Hepatocyte (in vitro differentiated cells): ENCODE data around the gene TSHZ3. TPM values are rescaled to one million over a fixed set of nuclear protein-coding genes. Genes with fewer than 3 reads are reported as not detected.

Experiments used
- DNase-seq: peaks from one replicate; pipeline ENCODE4 v3.0.0-alpha.2; 2016; ENCODE audit warnings: low spot score
- H2AFZ ChIP-seq: fragments of 200-600 bp; sonication (generic); 2 replicates; pipeline ENCODE4 v1.6.0; 2016; ENCODE audit warnings: antibody characterized with exemption, mild to moderate bottlenecking
- H3K27ac ChIP-seq: fragments of 200-600 bp; sonication (generic); 2 replicates; pipeline ENCODE4 v1.5.1; 2016; ENCODE audit warnings: mild to moderate bottlenecking
- H3K27me3 ChIP-seq: fragments of 200-600 bp; sonication (generic); 2 replicates; pipeline ENCODE4 v1.6.1; 2016
- H3K36me3 ChIP-seq: fragments of 200-600 bp; sonication (generic); replicated peaks from 2 replicates; pipeline ENCODE4 v1.5.1; 2016; ENCODE audit warnings: low read depth; ENCODE audit not compliant: insufficient read depth
- H3K4me1 ChIP-seq: fragments of 200-600 bp; sonication (generic); 2 replicates; pipeline ENCODE4 v1.5.1; 2016; ENCODE audit warnings: mild to moderate bottlenecking, moderate library complexity; ENCODE audit not compliant: insufficient read depth
- H3K4me2 ChIP-seq: fragments of 200-600 bp; sonication (generic); 2 replicates; pipeline ENCODE4 v1.6.0; 2016
- H3K4me3 ChIP-seq: fragments of 200-600 bp; sonication (generic); 2 replicates; pipeline ENCODE4 v1.5.1; 2016; ENCODE audit warnings: mild to moderate bottlenecking
- H3K79me2 ChIP-seq: fragments of 200-600 bp; sonication (generic); 2 replicates; pipeline ENCODE4 v1.6.0; 2017; ENCODE audit warnings: mild to moderate bottlenecking
- H3K9me2 ChIP-seq: fragments of 200-600 bp; sonication (generic); replicated peaks from 2 replicates; pipeline ENCODE4 v1.6.0; 2017; ENCODE audit warnings: mild to moderate bottlenecking; ENCODE audit not compliant: insufficient read depth
- H3K9me3 ChIP-seq: fragments of 200-600 bp; sonication (generic); 2 replicates; pipeline ENCODE4 v1.5.1; 2016; ENCODE audit warnings: low read depth, mild to moderate bottlenecking
- H4K20me1 ChIP-seq: fragments of 200-600 bp; sonication (generic); 2 replicates; pipeline ENCODE4 v1.6.0; 2016; ENCODE audit warnings: mild to moderate bottlenecking; ENCODE audit not compliant: insufficient read depth, poor library complexity, severe bottlenecking
- CTCF ChIP-seq: fragments of 200-600 bp; sonication (generic); IDR thresholded peaks from 2 replicates; pipeline ENCODE4 v1.5.1; 2016; ENCODE audit warnings: antibody characterized with exemption, mild to moderate bottlenecking; ENCODE audit not compliant: poor library complexity
- EZH2 ChIP-seq: fragments of 200-600 bp; sonication (generic); IDR thresholded peaks from 2 replicates; pipeline ENCODE4 v1.6.1; 2016; ENCODE audit warnings: antibody characterized with exemption, mild to moderate bottlenecking, borderline replicate concordance
- EZH2phosphoT487 ChIP-seq: fragments of 200-600 bp; sonication (generic); IDR thresholded peaks from one replicate; pipeline ENCODE4 v1.6.1; 2018; ENCODE audit warnings: antibody characterized with exemption, mild to moderate bottlenecking, low read depth, moderate library complexity; ENCODE audit not compliant: unreplicated experiment, severe bottlenecking
- WGBS: methylation state at CpG from one replicate; pipeline ENCODE4 v1.1.6; 2016; ENCODE audit warnings: low lambda C conversion rate; ENCODE audit errors: missing lambda C conversion rate; 5-methylcytosine and 5-hydroxymethylcytosine counted together
- polyA plus RNA-seq: library from polyadenylated mRNA; unstranded; fragments of >200 nt; fragmentation: Nextera tagmentation; extraction: Ambion mirVana; gene quantifications from 2 replicates; pipeline ENCODE4 v1.2.1, GENCODE V29; 2016
- total RNA-seq: library from RNA; depleted of rRNA; stranded (reverse); fragments of >200 nt; gene quantifications from 2 replicates; pipeline ENCODE4 v1.2.3, GENCODE V29; 2014

Gene TSHZ3
- total and polyA plus RNA-seq, 2 experiments from 2014 or later = 4.9 to 5.3 TPM

- H2AFZ ChIP-seq = no peak overlapping the region
- no peak for DNase-seq
- TF ChIP-seq EZH2phosphoT487 (peak; percentile 18), CTCF (peak; percentile 49), EZH2 (peak; percentile 55)
- 12% methylated on average over 33 of the region's 33 CpGs for WGBS
- H3K27me3 ChIP-seq = peaks cover 93% of the 10 kb centered on the region
- H3K9me2 ChIP-seq = no peaks in the 10 kb centered on the region
- no peaks in the 10 kb centered on the region for H3K9me3 ChIP-seq
- H3K4me3 ChIP-seq = no peak overlapping the region
- no peak overlapping the region for H3K27ac ChIP-seq
- peak overlapping the region; percentile 64 for H3K4me2 ChIP-seq
- H4K20me1 ChIP-seq = no peaks in the 10 kb centered on the region
- H3K79me2 ChIP-seq = peaks cover 3% of the 10 kb centered on the region
- peaks cover 23% of the 10 kb centered on the region for H3K4me1 ChIP-seq
- H3K36me3 ChIP-seq = no peaks in the 10 kb centered on the region
Observed at GRCh38 chr19:31356587-31357314, 7.5 kb upstream of the TSHZ3 start.

DNA sequence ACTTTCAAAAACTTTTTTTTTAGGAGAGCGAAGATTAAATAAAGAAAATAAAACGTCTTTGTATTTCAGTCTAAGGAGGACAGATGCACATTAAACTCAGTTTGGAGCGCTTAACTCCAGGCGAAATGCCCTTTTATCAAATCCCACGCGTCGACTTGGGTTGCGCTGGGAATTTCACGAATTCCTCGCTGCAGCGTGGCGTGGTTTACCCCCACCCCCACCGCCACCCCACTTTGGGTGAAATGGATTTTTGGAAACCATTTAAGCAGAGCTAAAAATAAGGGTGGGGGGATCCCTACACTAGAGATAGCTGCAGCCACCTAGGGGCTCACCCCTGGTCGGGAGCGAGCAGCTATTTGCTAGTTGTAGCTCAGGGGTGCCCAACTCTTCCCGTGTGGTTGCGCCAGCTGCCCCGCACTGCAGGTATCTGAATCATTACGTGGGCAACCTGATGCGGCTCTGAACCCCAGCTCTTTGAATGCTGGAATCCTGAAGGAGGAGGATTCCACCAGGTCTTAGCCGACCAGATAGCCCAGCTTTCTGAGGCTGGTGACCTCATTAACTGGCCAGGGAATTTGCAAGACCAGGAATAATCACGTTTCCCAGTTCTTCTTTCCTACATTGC, 6.5 kb upstream of the TSHZ3 start:
- TF ChIP-seq EZH2phosphoT487 = no peak
- TF ChIP-seq EZH2 = peak; percentile 66
- no peak for TF ChIP-seq CTCF
- 5% methylated on average over 21 of the region's 22 CpGs for WGBS
- no peak overlapping the region for H3K4me3 ChIP-seq
- peaks cover 95% of the 10 kb centered on the region for H3K27me3 ChIP-seq
- H3K79me2 ChIP-seq = peaks cover 3% of the 10 kb centered on the region
- no peak overlapping the region for H3K27ac ChIP-seq
- no peak for DNase-seq
- no peaks in the 10 kb centered on the region for H4K20me1 ChIP-seq
- no peaks in the 10 kb centered on the region for H3K9me2 ChIP-seq
- H2AFZ ChIP-seq = no peak overlapping the region
- no peaks in the 10 kb centered on the region for H3K36me3 ChIP-seq
- peaks cover 29% of the 10 kb centered on the region for H3K4me1 ChIP-seq
- H3K9me3 ChIP-seq = no peaks in the 10 kb centered on the region
- H3K4me2 ChIP-seq = peak overlapping the region; percentile 59

GRCh38 chr19:31354799-31355664, 5.8 kb upstream of the TSHZ3 start:
- Histone ChIP-seq H3K4me3 (no peak overlapping the region), H3K9me3 (no peaks in the 10 kb centered on the region), H3K4me2 (peak overlapping the region; percentile 59), H3K9me2 (no peaks in the 10 kb centered on the region), H2AFZ (no peak overlapping the region), H4K20me1 (no peaks in the 10 kb centered on the region), H3K27me3 (peaks cover 89% of the 10 kb centered on the region), H3K36me3 (no peaks in the 10 kb centered on the region), H3K27ac (no peak overlapping the region), H3K79me2 (peaks cover 3% of the 10 kb centered on the region), H3K4me1 (peaks cover 29% of the 10 kb centered on the region)
- no peak for TF ChIP-seq EZH2
- TF ChIP-seq EZH2phosphoT487 = peak; percentile 29
- 11% methylated on average over 25 of the region's 25 CpGs for WGBS
- no peak for DNase-seq
